ENCODE data around the gene JAKMIP3.

Gene JAKMIP3

GRCh38 chr10:132043861-132044695 is 21.7 kb upstream of the JAKMIP3 start:
- DNase-seq (ENCODE audit: low spot score) = no peak

- DNase-seq (ENCODE audit: low spot score) = no peak
Measured at GRCh38 chr10:132044803-132045202, 20.9 kb upstream of the JAKMIP3 start.

GRCh38 chr10:132045324-132045723 is 20.4 kb upstream of the JAKMIP3 start:
- DNase-seq (ENCODE audit: low spot score) = no peak

GRCh38 chr10:132047575-132048293 is 18.0 kb upstream of the JAKMIP3 start:
- no peak for DNase-seq (ENCODE audit: low spot score)

- no peak for DNase-seq (ENCODE audit: low spot score)
Measured at GRCh38 chr10:132048294-132048667, 17.5 kb upstream of the JAKMIP3 start.

- no peak for DNase-seq (ENCODE audit: low spot score)
Measured at GRCh38 chr10:132050191-132050590, 15.6 kb upstream of the JAKMIP3 start.

GRCh38 chr10:132052124-132052523 is 13.6 kb upstream of the JAKMIP3 start:
- no peak for DNase-seq (ENCODE audit: low spot score)

GRCh38 chr10:132054564-132054963 is 11.2 kb upstream of the JAKMIP3 start:
- no peak for DNase-seq (ENCODE audit: low spot score)

GRCh38 chr10:132055616-132056015 is 10.1 kb upstream of the JAKMIP3 start:
- DNase-seq (ENCODE audit: low spot score) = no peak

GRCh38 chr10:132056663-132057062 is 9.1 kb upstream of the JAKMIP3 start:
- no peak for DNase-seq (ENCODE audit: low spot score)

- DNase-seq (ENCODE audit: low spot score) = no peak
Measured at GRCh38 chr10:132057191-132057681, 8.5 kb upstream of the JAKMIP3 start.

GRCh38 chr10:132058111-132058745 is 7.5 kb upstream of the JAKMIP3 start:
- DNase-seq (ENCODE audit: low spot score) = no peak

- no peak for DNase-seq (ENCODE audit: low spot score)
Measured at GRCh38 chr10:132058793-132059759, 6.7 kb upstream of the JAKMIP3 start.

GRCh38 chr10:132059760-132060508 is 5.8 kb upstream of the JAKMIP3 start:
- no peak for DNase-seq (ENCODE audit: low spot score)

GRCh38 chr10:132061030-132061429 is 4.7 kb upstream of the JAKMIP3 start:
- no peak for DNase-seq (ENCODE audit: low spot score)

GRCh38 chr10:132061465-132061864 is 4.3 kb upstream of the JAKMIP3 start:
- DNase-seq (ENCODE audit: low spot score) = no peak

- DNase-seq (ENCODE audit: low spot score) = no peak
Measured at GRCh38 chr10:132062116-132062515, 3.6 kb upstream of the JAKMIP3 start.

GRCh38 chr10:132062641-132063390 is 2.9 kb upstream of the JAKMIP3 start:
- DNase-seq (ENCODE audit: low spot score) = no peak

GRCh38 chr10:132063432-132063831 is 2.3 kb upstream of the JAKMIP3 start:
- no peak for DNase-seq (ENCODE audit: low spot score)
